GM23338 (cell line): ENCODE measurements around the gene SEMA4C. TPM values are rescaled to one million over a fixed set of nuclear protein-coding genes. Genes with fewer than 3 reads are reported as not detected.

ENCODE experiments used
- ATAC-seq: fragments of 200-7000 bp; cut with Tn5 transposase; 3 replicates; pipeline ENCODE4 v1.9.1; 2020
- DNase-seq: peaks from one replicate; pipeline ENCODE4 v3.0.0-alpha.2; 2015; ENCODE audit warnings: low spot score
- H2AFZ ChIP-seq: fragments of 200-600 bp; sonication (generic); 2 replicates; pipeline ENCODE4 v1.8.0; 2016; ENCODE audit warnings: antibody characterized with exemption, mild to moderate bottlenecking, moderate library complexity
- H3F3A ChIP-seq: fragments of 200-600 bp; sonication (generic); replicated peaks from 2 replicates; pipeline ENCODE4 v1.8.0; 2017; ENCODE audit warnings: antibody characterized with exemption, mixed run types, low read depth
- H3K27ac ChIP-seq: fragments of 200-600 bp; sonication (generic); 2 replicates; pipeline ENCODE4 v1.6.1; 2016; ENCODE audit warnings: low read depth
- H3K27me3 ChIP-seq: fragments of 200-600 bp; sonication (generic); 2 replicates; pipeline ENCODE4 v1.8.0; 2016; ENCODE audit warnings: mild to moderate bottlenecking, mixed run types, moderate library complexity; ENCODE audit not compliant: insufficient read depth
- H3K36me3 ChIP-seq: fragments of 200-600 bp; sonication (generic); 2 replicates; pipeline ENCODE4 v1.8.0; 2016; ENCODE audit warnings: mild to moderate bottlenecking; ENCODE audit not compliant: insufficient read depth
- H3K4me1 ChIP-seq: fragments of 200-600 bp; sonication (generic); 2 replicates; pipeline ENCODE4 v1.8.0; 2016; ENCODE audit warnings: mild to moderate bottlenecking, moderate library complexity; ENCODE audit not compliant: insufficient read depth
- H3K4me2 ChIP-seq: fragments of 200-600 bp; sonication (generic); 2 replicates; pipeline ENCODE4 v1.7.1; 2017; ENCODE audit warnings: mixed run types
- H3K4me3 ChIP-seq: fragments of 200-600 bp; sonication (generic); 2 replicates; pipeline ENCODE4 v1.6.1; 2016; ENCODE audit warnings: mixed run types
- H3K79me2 ChIP-seq: fragments of 200-600 bp; sonication (generic); replicated peaks from 2 replicates; pipeline ENCODE4 v1.8.0; 2017; ENCODE audit warnings: mild to moderate bottlenecking; ENCODE audit not compliant: insufficient read depth
- H3K9me2 ChIP-seq: fragments of 200-600 bp; sonication (generic); 2 replicates; pipeline ENCODE4 v1.8.0; 2017; ENCODE audit not compliant: insufficient read depth
- H4K20me1 ChIP-seq: fragments of 200-600 bp; sonication (generic); replicated peaks from 2 replicates; pipeline ENCODE4 v1.8.0; 2017; ENCODE audit warnings: mild to moderate bottlenecking; ENCODE audit not compliant: insufficient read depth
- H3K27ac Mint-ChIP-seq: 2 replicates; pipeline ENCODE4 v1.8.0; 2020; ENCODE audit warnings: inconsistent platforms, mild to moderate bottlenecking, moderate library complexity, mixed read lengths
- H3K27me3 Mint-ChIP-seq: 3 replicates; pipeline ENCODE4 v1.8.0; 2022; ENCODE audit warnings: low read depth, mild to moderate bottlenecking, moderate library complexity, mixed read lengths, inconsistent platforms; ENCODE audit not compliant: insufficient read depth, poor library complexity
- H3K36me3 Mint-ChIP-seq: 3 replicates; pipeline ENCODE4 v1.8.0; 2021; ENCODE audit warnings: low read depth, mild to moderate bottlenecking, inconsistent platforms, moderate library complexity, mixed read lengths
- H3K4me1 Mint-ChIP-seq: 3 replicates; pipeline ENCODE4 v1.8.0; 2020; ENCODE audit warnings: mild to moderate bottlenecking, inconsistent platforms, mixed read lengths
- H3K4me3 Mint-ChIP-seq: 3 replicates; pipeline ENCODE4 v1.8.0; 2021; ENCODE audit warnings: moderate library complexity, mild to moderate bottlenecking, inconsistent platforms, mixed read lengths
- H3K9me3 Mint-ChIP-seq: 3 replicates; pipeline ENCODE4 v1.8.0; 2020; ENCODE audit warnings: moderate library complexity, mild to moderate bottlenecking, inconsistent platforms, mixed read lengths
- CREB1 ChIP-seq: fragments of 250-450 bp; sonication (Bioruptor Pico); IDR thresholded peaks from 2 replicates; pipeline ENCODE4 v1.5.0; 2020; ENCODE audit warnings: low read depth, mild to moderate bottlenecking, moderate library complexity
- EZH2 ChIP-seq: fragments of 200-600 bp; sonication (generic); IDR thresholded peaks from one replicate; pipeline ENCODE4 v1.8.0; 2017; ENCODE audit warnings: antibody characterized with exemption, mild to moderate bottlenecking, low read depth; ENCODE audit not compliant: unreplicated experiment
- EZH2phosphoT487 ChIP-seq: fragments of 200-600 bp; sonication (generic); IDR thresholded peaks from one replicate; pipeline ENCODE4 v1.8.1; 2018; ENCODE audit warnings: antibody characterized with exemption; ENCODE audit not compliant: unreplicated experiment
- JUNB ChIP-seq: IDR thresholded peaks from one replicate; pipeline ENCODE4 v1.6.1; 2016; ENCODE audit warnings: antibody characterized with exemption; ENCODE audit not compliant: unreplicated experiment
- NANOG ChIP-seq: IDR thresholded peaks from 2 replicates; pipeline ENCODE4 v1.6.1; 2016; ENCODE audit warnings: antibody characterized with exemption, borderline replicate concordance
- POLR2AphosphoS5 ChIP-seq: IDR thresholded peaks from 2 replicates; pipeline ENCODE4 v1.6.1; 2016; ENCODE audit warnings: antibody characterized with exemption, low read depth
- REST ChIP-seq: IDR thresholded peaks from one replicate; pipeline ENCODE4 v1.6.1; 2018; ENCODE audit warnings: antibody characterized with exemption; ENCODE audit not compliant: unreplicated experiment
- ZNF114 ChIP-seq: fragments of 250-450 bp; sonication (Bioruptor Pico); IDR thresholded peaks from 2 replicates; pipeline ENCODE4 v1.5.0; 2020; ENCODE audit warnings: mild to moderate bottlenecking, moderate library complexity
- polyA plus RNA-seq: library from polyadenylated mRNA; unstranded; fragments of >200 nt; fragmentation: Nextera tagmentation; extraction: Ambion mirVana; gene quantifications from 2 replicates; pipeline ENCODE4 v1.2.1, GENCODE V29; 2016
- total RNA-seq: library from RNA; depleted of rRNA; stranded (reverse); fragments of >200 nt; shearing (Covaris generic); gene quantifications from 2 replicates; pipeline ENCODE4 v1.2.3, GENCODE V29; 2014
- TF ChIP-seq, protein P1 (sequence below), 2 experiments: fragments of 200-600 bp in 1 of 2; sonication (generic) in 1 of 2; conservative IDR thresholded peaks; 2 replicates each; pipeline versions ENCODE4 v1.5.1 to v1.6.1; 2016 to 2017; ENCODE audit warnings: antibody characterized with exemption in 2 of 2, low read depth in 2 of 2, mild to moderate bottlenecking in 2 of 2, moderate library complexity in 1 of 2

The SEMA4C gene
- total and polyA plus RNA-seq, 2 experiments from 2014 or later: 16.8 to 80.7 TPM

- DNase-seq: no peak
- Mint-ChIP-seq H3K4me1 (peaks cover 21% of the 10 kb centered on the region), H3K36me3 (peaks cover 40% of the 10 kb centered on the region), H3K27me3 (peaks cover 21% of the 10 kb centered on the region), H3K27ac (peak overlapping the region; percentile 80), H3K9me3 (no peaks in the 10 kb centered on the region; the same call in 2 of the 3 replicates), H3K4me3 (peak overlapping the region; percentile 75)
- Histone ChIP-seq H3K27me3 (no peaks in the 10 kb centered on the region), H3F3A (peaks cover 17% of the 10 kb centered on the region), H3K4me3 (peak overlapping the region; percentile 72), H3K4me1 (peaks cover 19% of the 10 kb centered on the region), H3K27ac (0 out of 2 replicates have a peak overlapping the region, but pooled peaks have one; percentile 59), H3K4me2 (peak overlapping the region; percentile 88), H2AFZ (peak overlapping the region; percentile 68; the same call in 1 of the 2 replicates), H3K9me2 (no peaks in the 10 kb centered on the region), H4K20me1 (peaks cover 6% of the 10 kb centered on the region), H3K79me2 (peaks cover 32% of the 10 kb centered on the region), H3K36me3 (peaks cover 18% of the 10 kb centered on the region; the same call in 1 of the 2 replicates)
- no peak for TF ChIP-seq CREB1 (CRISPR knock-in tag)
- no peak for TF ChIP-seq REST
- no peak for TF ChIP-seq NANOG
- no peak for TF ChIP-seq JUNB
- TF ChIP-seq EZH2phosphoT487: no peak
- TF ChIP-seq ZNF114 (CRISPR knock-in tag): no peak
- peak; percentile 3 for ATAC-seq
These were observed 10.7 kb downstream of the SEMA4C start for GRCh38 chr2:96859099-96859649.

GRCh38 chr2:96857667-96858372 is 12.1 kb downstream of the SEMA4C start, which contains the start of gene ANKRD39:
Gene ANKRD39, minus strand, starts transcription at chr2:96858016. Its CDS starts 29 bp downstream, at chr2:96857987.
- peak within 1 kb of the TSS; percentile 96 for H3K4me2 ChIP-seq
- H3K79me2 ChIP-seq: peaks cover 41% of the 10 kb centered on the region
- peak within 1 kb of the TSS; percentile 85 for H3K4me3 ChIP-seq
- Mint-ChIP-seq H3K27ac (peak within 1 kb of the TSS; percentile 80), H3K4me1 (peaks cover 21% of the 10 kb centered on the region), H3K9me3 (no peaks in the 10 kb centered on the region), H3K27me3 (peaks cover 17% of the 10 kb centered on the region), H3K36me3 (peaks cover 37% of the 10 kb centered on the region), H3K4me3 (peak within 1 kb of the TSS; percentile 83)
- H3K9me2 ChIP-seq: no peaks in the 10 kb centered on the region
- peaks cover 17% of the 10 kb centered on the region for H3F3A ChIP-seq
- peak; percentile 98 for DNase-seq
- ATAC-seq: peak; percentile 83
- H3K27me3 ChIP-seq: no peaks in the 10 kb centered on the region
- H3K27ac ChIP-seq: peak within 1 kb of the TSS; percentile 45; the same call in 1 of the 2 replicates
- peak within 1 kb of the TSS; percentile 95 for H2AFZ ChIP-seq
- H3K4me1 ChIP-seq: peaks cover 19% of the 10 kb centered on the region
- TF ChIP-seq ZNF114 (CRISPR knock-in tag) (no peak), POLR2AphosphoS5 (peak; percentile 76), CREB1 (CRISPR knock-in tag) (peak; percentile 75), EZH2 (no peak)
- TF ChIP-seq, protein P1, sequence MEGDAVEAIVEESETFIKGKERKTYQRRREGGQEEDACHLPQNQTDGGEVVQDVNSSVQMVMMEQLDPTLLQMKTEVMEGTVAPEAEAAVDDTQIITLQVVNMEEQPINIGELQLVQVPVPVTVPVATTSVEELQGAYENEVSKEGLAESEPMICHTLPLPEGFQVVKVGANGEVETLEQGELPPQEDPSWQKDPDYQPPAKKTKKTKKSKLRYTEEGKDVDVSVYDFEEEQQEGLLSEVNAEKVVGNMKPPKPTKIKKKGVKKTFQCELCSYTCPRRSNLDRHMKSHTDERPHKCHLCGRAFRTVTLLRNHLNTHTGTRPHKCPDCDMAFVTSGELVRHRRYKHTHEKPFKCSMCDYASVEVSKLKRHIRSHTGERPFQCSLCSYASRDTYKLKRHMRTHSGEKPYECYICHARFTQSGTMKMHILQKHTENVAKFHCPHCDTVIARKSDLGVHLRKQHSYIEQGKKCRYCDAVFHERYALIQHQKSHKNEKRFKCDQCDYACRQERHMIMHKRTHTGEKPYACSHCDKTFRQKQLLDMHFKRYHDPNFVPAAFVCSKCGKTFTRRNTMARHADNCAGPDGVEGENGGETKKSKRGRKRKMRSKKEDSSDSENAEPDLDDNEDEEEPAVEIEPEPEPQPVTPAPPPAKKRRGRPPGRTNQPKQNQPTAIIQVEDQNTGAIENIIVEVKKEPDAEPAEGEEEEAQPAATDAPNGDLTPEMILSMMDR (conservative IDR thresholded peaks at IDR 0.05; ENCODE audit: low read depth in 2 of 2): peak; percentile 52 to 94
- H4K20me1 ChIP-seq: peaks cover 6% of the 10 kb centered on the region
- peaks cover 12% of the 10 kb centered on the region for H3K36me3 ChIP-seq
